WERI-Rb-1 (cell line): Measurements from ENCODE around the gene SNAPIN.

Experiments used
- DNase-seq: peaks from one replicate; pipeline ENCODE4 v3.0.0-alpha.2; 2020
- H3K27ac ChIP-seq: fragments of 250-450 bp; sonication (Bioruptor Pico); 2 replicates; pipeline ENCODE4 v1.5.1; 2020; ENCODE audit warnings: mild to moderate bottlenecking, moderate library complexity
- H3K27me3 ChIP-seq: fragments of 250-450 bp; sonication (Bioruptor Pico); 2 replicates; pipeline ENCODE4 v1.5.1; 2021; ENCODE audit warnings: mild to moderate bottlenecking, low read depth, moderate library complexity; ENCODE audit not compliant: insufficient read depth, severe bottlenecking
- H3K36me3 ChIP-seq: fragments of 250-450 bp; sonication (Bioruptor Pico); 2 replicates; pipeline ENCODE4 v1.5.1; 2020; ENCODE audit warnings: mild to moderate bottlenecking, moderate library complexity
- H3K4me3 ChIP-seq: 2 replicates; pipeline ENCODE4 v1.5.1; 2011; ENCODE audit warnings: low read depth, mild to moderate bottlenecking, control low read depth, low read length
- H3K9me3 ChIP-seq: fragments of 250-450 bp; sonication (Bioruptor Pico); 2 replicates; pipeline ENCODE4 v1.5.1; 2021; ENCODE audit warnings: mild to moderate bottlenecking, moderate library complexity; ENCODE audit not compliant: severe bottlenecking
- TF ChIP-seq, protein P1 (sequence below): IDR thresholded peaks from 2 replicates; pipeline ENCODE4 v1.5.1; 2011; ENCODE audit warnings: low read depth, mild to moderate bottlenecking, control low read depth, inconsistent platforms, low read length

SNAPIN gene

DNA sequence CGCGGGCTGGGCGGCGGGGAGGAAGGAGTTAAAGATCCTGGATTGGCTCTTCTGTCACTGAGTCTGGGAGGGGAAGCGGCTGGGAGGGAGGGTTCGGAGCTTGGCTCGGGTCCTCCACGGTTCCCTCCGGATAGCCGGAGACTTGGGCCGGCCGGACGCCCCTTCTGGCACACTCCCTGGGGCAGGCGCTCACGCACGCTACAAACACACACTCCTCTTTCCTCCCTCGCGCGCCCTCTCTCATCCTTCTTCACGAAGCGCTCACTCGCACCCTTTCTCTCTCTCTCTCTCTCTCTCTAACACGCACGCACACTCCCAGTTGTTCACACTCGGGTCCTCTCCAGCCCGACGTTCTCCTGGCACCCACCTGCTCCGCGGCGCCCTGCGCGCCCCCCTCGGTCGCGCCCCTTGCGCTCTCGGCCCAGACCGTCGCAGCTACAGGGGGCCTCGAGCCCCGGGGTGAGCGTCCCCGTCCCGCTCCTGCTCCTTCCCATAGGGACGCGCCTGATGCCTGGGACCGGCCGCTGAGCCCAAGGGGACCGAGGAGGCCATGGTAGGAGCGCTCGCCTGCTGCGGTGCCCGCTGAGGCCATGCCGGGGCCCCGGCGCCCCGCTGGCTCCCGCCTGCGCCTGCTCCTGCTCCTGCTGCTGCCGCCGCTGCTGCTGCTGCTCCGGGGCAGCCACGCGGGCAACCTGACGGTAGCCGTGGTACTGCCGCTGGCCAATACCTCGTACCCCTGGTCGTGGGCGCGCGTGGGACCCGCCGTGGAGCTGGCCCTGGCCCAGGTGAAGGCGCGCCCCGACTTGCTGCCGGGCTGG is 20.2 kb downstream of the SNAPIN start, which contains the start of gene NPR1:
Gene NPR1, plus strand, starts transcription at position 170 of the 818 bp plus-strand sequence. Its CDS starts 421 bp downstream, at position 591.
- TF ChIP-seq, protein P1, sequence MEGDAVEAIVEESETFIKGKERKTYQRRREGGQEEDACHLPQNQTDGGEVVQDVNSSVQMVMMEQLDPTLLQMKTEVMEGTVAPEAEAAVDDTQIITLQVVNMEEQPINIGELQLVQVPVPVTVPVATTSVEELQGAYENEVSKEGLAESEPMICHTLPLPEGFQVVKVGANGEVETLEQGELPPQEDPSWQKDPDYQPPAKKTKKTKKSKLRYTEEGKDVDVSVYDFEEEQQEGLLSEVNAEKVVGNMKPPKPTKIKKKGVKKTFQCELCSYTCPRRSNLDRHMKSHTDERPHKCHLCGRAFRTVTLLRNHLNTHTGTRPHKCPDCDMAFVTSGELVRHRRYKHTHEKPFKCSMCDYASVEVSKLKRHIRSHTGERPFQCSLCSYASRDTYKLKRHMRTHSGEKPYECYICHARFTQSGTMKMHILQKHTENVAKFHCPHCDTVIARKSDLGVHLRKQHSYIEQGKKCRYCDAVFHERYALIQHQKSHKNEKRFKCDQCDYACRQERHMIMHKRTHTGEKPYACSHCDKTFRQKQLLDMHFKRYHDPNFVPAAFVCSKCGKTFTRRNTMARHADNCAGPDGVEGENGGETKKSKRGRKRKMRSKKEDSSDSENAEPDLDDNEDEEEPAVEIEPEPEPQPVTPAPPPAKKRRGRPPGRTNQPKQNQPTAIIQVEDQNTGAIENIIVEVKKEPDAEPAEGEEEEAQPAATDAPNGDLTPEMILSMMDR: 0 out of 2 replicates have a peak, but pooled peaks have one; percentile 29
- H3K27ac ChIP-seq: no peak within 1 kb of the TSS
- peak; percentile 74 for DNase-seq
- H3K27me3 ChIP-seq: peaks cover 44% of the 10 kb centered on the region
- H3K36me3 ChIP-seq: no peaks in the 10 kb centered on the region
- no peaks in the 10 kb centered on the region for H3K9me3 ChIP-seq
- peak within 1 kb of the TSS; percentile 53 for H3K4me3 ChIP-seq

DNA sequence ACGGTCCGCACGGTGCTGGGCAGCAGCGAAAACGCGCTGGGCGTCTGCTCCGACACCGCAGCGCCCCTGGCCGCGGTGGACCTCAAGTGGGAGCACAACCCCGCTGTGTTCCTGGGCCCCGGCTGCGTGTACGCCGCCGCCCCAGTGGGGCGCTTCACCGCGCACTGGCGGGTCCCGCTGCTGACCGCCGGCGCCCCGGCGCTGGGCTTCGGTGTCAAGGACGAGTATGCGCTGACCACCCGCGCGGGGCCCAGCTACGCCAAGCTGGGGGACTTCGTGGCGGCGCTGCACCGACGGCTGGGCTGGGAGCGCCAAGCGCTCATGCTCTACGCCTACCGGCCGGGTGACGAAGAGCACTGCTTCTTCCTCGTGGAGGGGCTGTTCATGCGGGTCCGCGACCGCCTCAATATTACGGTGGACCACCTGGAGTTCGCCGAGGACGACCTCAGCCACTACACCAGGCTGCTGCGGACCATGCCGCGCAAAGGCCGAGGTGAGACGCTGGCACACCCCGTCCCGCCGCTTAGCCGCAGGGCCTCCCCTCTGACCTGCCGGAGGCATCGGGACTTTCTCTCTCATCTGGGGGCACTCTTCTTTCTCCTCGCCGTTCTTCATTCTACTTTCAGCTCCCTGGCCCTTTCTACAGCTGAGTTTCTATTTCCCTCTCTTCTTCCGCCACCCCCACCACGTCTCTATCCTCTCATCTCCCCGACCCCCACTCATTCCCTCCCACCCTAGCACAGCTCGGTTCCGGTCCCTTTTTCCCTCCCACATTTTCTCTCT is 21.0 kb downstream of the SNAPIN start:
- Histone ChIP-seq H3K36me3 (no peaks in the 10 kb centered on the region), H3K9me3 (no peaks in the 10 kb centered on the region), H3K4me3 (peak overlapping the region; percentile 53), H3K27ac (no peak overlapping the region), H3K27me3 (peaks cover 44% of the 10 kb centered on the region)
- TF ChIP-seq, protein P1: peak; percentile 60
- peak; percentile 72 for DNase-seq

DNA sequence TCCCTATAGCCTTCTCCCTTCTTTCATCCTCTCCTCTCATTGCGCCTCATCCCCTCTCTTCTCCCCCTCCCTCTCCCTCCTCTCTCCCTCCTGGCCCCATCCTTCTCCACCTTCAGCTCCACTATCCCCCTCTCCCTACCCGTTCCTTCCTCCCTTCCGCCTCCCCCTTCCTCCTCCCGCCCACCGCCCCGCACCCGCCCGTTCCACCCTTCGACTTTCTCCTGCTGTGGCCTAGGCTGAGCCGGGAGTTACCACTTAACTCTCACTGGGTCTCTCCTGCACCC is 21.6 kb downstream of the SNAPIN start:
- TF ChIP-seq, protein P1: no peak
- Histone ChIP-seq H3K27me3 (peaks cover 44% of the 10 kb centered on the region), H3K4me3 (no peak overlapping the region), H3K9me3 (no peaks in the 10 kb centered on the region), H3K36me3 (no peaks in the 10 kb centered on the region), H3K27ac (no peak overlapping the region)
- DNase-seq: no peak

DNA sequence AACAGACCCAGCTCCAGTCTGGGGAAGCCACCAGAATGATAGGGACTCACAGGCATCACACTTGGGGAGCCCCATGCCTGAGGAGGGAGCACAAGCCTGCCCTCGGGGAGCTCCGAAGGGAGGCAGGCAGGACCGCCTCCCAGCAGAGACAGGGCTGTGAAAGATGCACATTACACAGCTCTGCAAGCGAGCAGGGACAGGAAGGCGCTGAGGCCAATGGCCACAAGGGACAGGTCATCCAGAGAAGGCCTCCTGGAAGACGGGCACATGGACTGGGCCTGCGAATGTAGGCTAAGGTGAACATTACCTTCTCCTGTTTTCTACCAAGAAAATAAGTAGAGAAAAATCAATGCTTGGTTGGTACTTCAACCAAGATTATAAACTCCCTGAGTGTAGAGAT is 24.2 kb downstream of the SNAPIN start:
- TF ChIP-seq, protein P1: no peak
- peaks cover 44% of the 10 kb centered on the region for H3K27me3 ChIP-seq
- H3K9me3 ChIP-seq: no peaks in the 10 kb centered on the region
- DNase-seq: no peak
- no peak overlapping the region for H3K4me3 ChIP-seq
- no peak overlapping the region for H3K27ac ChIP-seq
- H3K36me3 ChIP-seq: no peaks in the 10 kb centered on the region

DNA sequence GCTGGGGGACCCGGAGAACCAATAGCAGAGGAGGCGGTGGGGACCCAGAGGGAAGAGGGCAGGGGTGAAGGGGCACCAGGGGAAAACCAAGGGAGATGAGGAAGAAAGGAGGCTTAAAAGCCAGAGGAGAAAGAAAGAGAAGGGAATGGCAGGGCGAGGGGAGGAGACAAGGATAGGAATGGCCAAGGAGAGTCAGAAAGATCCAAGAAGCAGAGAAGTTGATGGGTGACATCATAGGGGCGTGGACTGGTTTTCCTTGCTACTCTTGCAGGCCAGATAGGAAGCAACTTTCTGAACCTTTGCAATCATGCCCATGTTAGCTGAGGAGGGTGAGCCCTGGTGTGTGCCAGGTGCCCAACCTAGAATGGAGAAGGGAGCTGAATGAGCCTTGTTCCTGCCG is 25.4 kb downstream of the SNAPIN start:
- TF ChIP-seq, protein P1: no peak
- Histone ChIP-seq H3K9me3 (no peaks in the 10 kb centered on the region), H3K27me3 (peaks cover 33% of the 10 kb centered on the region), H3K27ac (no peak overlapping the region), H3K36me3 (no peaks in the 10 kb centered on the region), H3K4me3 (no peak overlapping the region)
- no peak for DNase-seq
